Nephron (organoid): ENCODE results near the gene DCAF12.

Experiments used
- H3K27ac Mint-ChIP-seq, 3 experiments: 2 replicates each; pipeline ENCODE4 v1.8.0; 2020; ENCODE audit warnings: mixed read lengths in 3 of 3, mild to moderate bottlenecking in 2 of 3, moderate library complexity in 1 of 3
- H3K27me3 Mint-ChIP-seq: 2 replicates; pipeline ENCODE4 v1.8.0; 2021; ENCODE audit warnings: low read depth, mild to moderate bottlenecking, moderate library complexity, mixed read lengths
- H3K36me3 Mint-ChIP-seq: 2 replicates; pipeline ENCODE4 v1.8.0; 2020; ENCODE audit warnings: low read depth, mixed read lengths
- H3K4me1 Mint-ChIP-seq: 2 replicates; pipeline ENCODE4 v1.8.0; 2020; ENCODE audit warnings: mixed read lengths
- H3K4me3 Mint-ChIP-seq, 3 experiments: 2 replicates each; pipeline ENCODE4 v1.8.0; 2020; ENCODE audit warnings: mild to moderate bottlenecking in 3 of 3, mixed read lengths in 3 of 3, moderate library complexity in 2 of 3
- H3K9me3 Mint-ChIP-seq: 2 replicates; pipeline ENCODE4 v1.8.0; 2020; ENCODE audit warnings: mixed read lengths
- CTCF ChIP-seq, 3 experiments: fragments of 200-600 bp; sonication (generic); IDR thresholded peaks; one replicate each; pipeline ENCODE4 v1.5.0; 2021; ENCODE audit warnings: antibody characterized with exemption in 3 of 3; ENCODE audit not compliant: unreplicated experiment in 3 of 3

The DCAF12 gene

DNA sequence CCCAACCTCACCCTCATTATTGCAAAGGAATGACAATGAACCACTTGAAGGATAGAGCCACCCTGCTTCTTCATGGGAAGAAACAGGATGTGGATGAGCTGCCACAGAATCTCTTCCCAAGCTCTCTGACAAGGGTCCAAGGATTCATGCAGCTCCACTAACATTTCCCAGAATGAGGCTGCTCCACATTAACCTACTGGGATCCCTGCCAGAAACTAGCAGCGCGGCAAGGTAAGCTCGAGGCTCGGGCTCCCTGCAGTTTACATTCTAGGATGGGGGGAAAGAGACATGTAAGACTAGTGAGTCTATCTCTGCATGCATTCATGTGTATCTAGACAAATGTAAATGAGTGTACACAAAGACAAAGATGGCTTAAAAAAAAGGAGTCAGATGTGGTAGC is 12.1 kb downstream of the DCAF12 start:
- no peak overlapping the region for H3K4me3 Mint-ChIP-seq
- H3K27me3 Mint-ChIP-seq: no peaks in the 10 kb centered on the region
- no peaks in the 10 kb centered on the region for H3K9me3 Mint-ChIP-seq
- H3K27ac Mint-ChIP-seq: no peak overlapping the region
- H3K4me1 Mint-ChIP-seq: no peaks in the 10 kb centered on the region
- H3K36me3 Mint-ChIP-seq: peaks cover 65% of the 10 kb centered on the region
- TF ChIP-seq CTCF (IDR thresholded peaks at IDR 0.05; ENCODE audit: unreplicated experiment in 3 of 3): no peak

GRCh38 chr9:34106110-34106509 is 20.4 kb downstream of the DCAF12 start:
- TF ChIP-seq CTCF (IDR thresholded peaks at IDR 0.05; ENCODE audit: unreplicated experiment in 3 of 3): no peak
- H3K4me1 Mint-ChIP-seq: no peaks in the 10 kb centered on the region
- no peaks in the 10 kb centered on the region for H3K9me3 Mint-ChIP-seq
- peaks cover 49% of the 10 kb centered on the region for H3K36me3 Mint-ChIP-seq
- H3K27ac Mint-ChIP-seq: no peak overlapping the region
- H3K4me3 Mint-ChIP-seq: no peak overlapping the region
- H3K27me3 Mint-ChIP-seq: no peaks in the 10 kb centered on the region

GRCh38 chr9:34102796-34103195 is 23.7 kb downstream of the DCAF12 start:
- Mint-ChIP-seq H3K27me3 (no peaks in the 10 kb centered on the region), H3K36me3 (peaks cover 47% of the 10 kb centered on the region), H3K4me3 (no peak overlapping the region), H3K27ac (no peak overlapping the region), H3K4me1 (no peaks in the 10 kb centered on the region), H3K9me3 (no peaks in the 10 kb centered on the region)
- no peak for TF ChIP-seq CTCF (IDR thresholded peaks at IDR 0.05; ENCODE audit: unreplicated experiment in 3 of 3)

- H3K36me3 Mint-ChIP-seq: peaks cover 35% of the 10 kb centered on the region
- no peak overlapping the region for H3K27ac Mint-ChIP-seq
- no peak overlapping the region for H3K4me3 Mint-ChIP-seq
- TF ChIP-seq CTCF (IDR thresholded peaks at IDR 0.05; ENCODE audit: unreplicated experiment in 3 of 3): no peak
- H3K4me1 Mint-ChIP-seq: no peaks in the 10 kb centered on the region
- H3K9me3 Mint-ChIP-seq: no peaks in the 10 kb centered on the region
- H3K27me3 Mint-ChIP-seq: no peaks in the 10 kb centered on the region
Measured at GRCh38 chr9:34098307-34098706, 28.2 kb downstream of the DCAF12 start.

DNA sequence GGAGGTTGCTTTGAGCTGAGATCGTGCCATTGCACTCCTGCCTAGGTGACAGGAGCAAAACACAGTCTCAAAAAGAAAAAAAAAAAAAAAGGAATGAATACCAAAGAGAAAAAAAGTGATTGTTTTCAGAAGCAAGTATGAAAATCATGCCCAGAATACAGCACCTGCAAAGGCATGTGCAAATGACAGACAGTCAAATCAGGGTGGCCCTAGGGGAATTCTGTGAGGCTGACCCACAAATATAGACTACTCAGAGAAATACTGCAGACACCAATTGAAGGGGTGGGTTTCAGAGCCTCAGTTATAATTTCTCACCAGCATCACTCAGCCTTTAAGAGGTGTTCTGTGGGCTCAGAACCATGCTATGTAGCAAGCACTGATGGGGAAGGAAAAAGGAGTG is 28.6 kb downstream of the DCAF12 start:
- peaks cover 39% of the 10 kb centered on the region for H3K36me3 Mint-ChIP-seq
- no peaks in the 10 kb centered on the region for H3K9me3 Mint-ChIP-seq
- no peak overlapping the region for H3K4me3 Mint-ChIP-seq
- no peak for TF ChIP-seq CTCF (IDR thresholded peaks at IDR 0.05; ENCODE audit: unreplicated experiment in 3 of 3)
- H3K4me1 Mint-ChIP-seq: no peaks in the 10 kb centered on the region
- no peak overlapping the region for H3K27ac Mint-ChIP-seq
- no peaks in the 10 kb centered on the region for H3K27me3 Mint-ChIP-seq

DNA sequence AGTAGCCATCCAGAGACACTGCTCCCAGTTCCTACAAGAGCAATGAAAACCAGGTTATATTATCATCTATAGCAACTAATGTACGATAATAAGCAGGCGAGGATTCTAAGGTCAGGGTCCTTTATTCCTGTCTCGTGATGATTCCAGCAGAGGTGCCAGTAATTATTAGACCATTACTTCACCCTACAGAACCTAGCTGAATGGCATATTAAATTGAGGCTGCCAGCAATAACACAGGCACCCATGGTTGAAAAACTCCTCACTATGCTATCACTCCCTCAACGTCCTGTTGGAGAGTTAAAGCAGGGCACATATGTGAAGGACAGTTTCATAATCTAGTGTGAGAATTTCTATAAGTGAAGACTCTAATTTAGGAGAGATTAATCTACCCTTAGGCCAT is 29.7 kb downstream of the DCAF12 start:
- H3K4me1 Mint-ChIP-seq: no peaks in the 10 kb centered on the region
- H3K9me3 Mint-ChIP-seq: no peaks in the 10 kb centered on the region
- no peak overlapping the region for H3K4me3 Mint-ChIP-seq
- peaks cover 41% of the 10 kb centered on the region for H3K36me3 Mint-ChIP-seq
- H3K27me3 Mint-ChIP-seq: no peaks in the 10 kb centered on the region
- no peak for TF ChIP-seq CTCF (IDR thresholded peaks at IDR 0.05; ENCODE audit: unreplicated experiment in 3 of 3)
- no peak overlapping the region for H3K27ac Mint-ChIP-seq
